WERI-Rb-1 (cell line): ENCODE results near the gene GARNL3.
A peak's percentile ranks its signal among the peaks of the same experiment; 100 is the strongest.

Experiments used
- DNase-seq: peaks from one replicate; pipeline ENCODE4 v3.0.0-alpha.2; 2020
- H3K27ac ChIP-seq: fragments of 250-450 bp; sonication (Bioruptor Pico); 2 replicates; pipeline ENCODE4 v1.5.1; 2020; ENCODE audit warnings: mild to moderate bottlenecking, moderate library complexity
- H3K27me3 ChIP-seq: fragments of 250-450 bp; sonication (Bioruptor Pico); 2 replicates; pipeline ENCODE4 v1.5.1; 2021; ENCODE audit warnings: mild to moderate bottlenecking, low read depth, moderate library complexity; ENCODE audit not compliant: insufficient read depth, severe bottlenecking
- H3K36me3 ChIP-seq: fragments of 250-450 bp; sonication (Bioruptor Pico); 2 replicates; pipeline ENCODE4 v1.5.1; 2020; ENCODE audit warnings: mild to moderate bottlenecking, moderate library complexity
- H3K4me3 ChIP-seq: 2 replicates; pipeline ENCODE4 v1.5.1; 2011; ENCODE audit warnings: low read depth, mild to moderate bottlenecking, control low read depth, low read length
- H3K9me3 ChIP-seq: fragments of 250-450 bp; sonication (Bioruptor Pico); 2 replicates; pipeline ENCODE4 v1.5.1; 2021; ENCODE audit warnings: mild to moderate bottlenecking, moderate library complexity; ENCODE audit not compliant: severe bottlenecking
- CTCF ChIP-seq: IDR thresholded peaks from 2 replicates; pipeline ENCODE4 v1.5.1; 2011; ENCODE audit warnings: low read depth, mild to moderate bottlenecking, control low read depth, inconsistent platforms, low read length

GARNL3 gene

GRCh38 chr9:127282611-127283010, 18.0 kb downstream of the GARNL3 start:
- TF ChIP-seq CTCF: no peak
- peaks cover 14% of the 10 kb centered on the region for H3K36me3 ChIP-seq
- H3K4me3 ChIP-seq: no peak overlapping the region
- H3K27me3 ChIP-seq: no peaks in the 10 kb centered on the region
- H3K27ac ChIP-seq: no peak overlapping the region
- no peak for DNase-seq
- H3K9me3 ChIP-seq: peaks cover 6% of the 10 kb centered on the region

GRCh38 chr9:127283135-127283534, 18.6 kb downstream of the GARNL3 start:
- Histone ChIP-seq H3K27ac (no peak overlapping the region), H3K27me3 (no peaks in the 10 kb centered on the region), H3K4me3 (no peak overlapping the region), H3K9me3 (peaks cover 6% of the 10 kb centered on the region), H3K36me3 (peaks cover 17% of the 10 kb centered on the region)
- no peak for TF ChIP-seq CTCF
- DNase-seq: no peak

- Histone ChIP-seq H3K9me3 (no peaks in the 10 kb centered on the region), H3K4me3 (no peak overlapping the region), H3K27ac (peak overlapping the region; percentile 24), H3K36me3 (peaks cover 14% of the 10 kb centered on the region), H3K27me3 (no peaks in the 10 kb centered on the region)
- TF ChIP-seq CTCF: peak; percentile 56
- DNase-seq: peak; percentile 83
These were observed 19.4 kb downstream of the GARNL3 start for GRCh38 chr9:127283917-127284497.

GRCh38 chr9:127285965-127286364, 21.4 kb downstream of the GARNL3 start:
- Histone ChIP-seq H3K27ac (peak overlapping the region; percentile 5; the same call in 1 of the 2 replicates), H3K36me3 (peaks cover 23% of the 10 kb centered on the region), H3K4me3 (no peak overlapping the region), H3K9me3 (no peaks in the 10 kb centered on the region), H3K27me3 (no peaks in the 10 kb centered on the region)
- no peak for TF ChIP-seq CTCF
- no peak for DNase-seq

- Histone ChIP-seq H3K9me3 (no peaks in the 10 kb centered on the region), H3K27me3 (no peaks in the 10 kb centered on the region), H3K27ac (no peak overlapping the region), H3K36me3 (peaks cover 44% of the 10 kb centered on the region), H3K4me3 (no peak overlapping the region)
- TF ChIP-seq CTCF: no peak
- no peak for DNase-seq
These were observed 26.0 kb downstream of the GARNL3 start for GRCh38 chr9:127290561-127291065.
